K562 (cell line): ENCODE measurements around the gene ZC3H18. TPM values are rescaled to one million over a fixed set of nuclear protein-coding genes. Genes with fewer than 3 reads are reported as not detected.

Experiments used
- ARHGAP35 ChIP-seq: fragments of 450-650 bp; IDR thresholded peaks from 2 replicates; pipeline ENCODE4 v1.6.1; 2018; ENCODE audit not compliant: partially characterized antibody
- ARNT ChIP-seq, 2 experiments: fragments of 450-650 bp; IDR thresholded peaks; 2 replicates each; pipeline ENCODE4 v1.6.1; 2016; ENCODE audit warnings: mild to moderate bottlenecking in 1 of 2
- CBX3 ChIP-seq, 2 experiments: IDR thresholded peaks; 1 replicate in 1 of 2; 2 replicates in 1 of 2; pipeline ENCODE4 v1.6.1; 2012; ENCODE audit warnings: inconsistent platforms in 2 of 2, low read length in 2 of 2, borderline replicate concordance in 1 of 2, control low read depth in 1 of 2
- CBX8 ChIP-seq: fragments of 200-600 bp; sonication (generic); IDR thresholded peaks from 2 replicates; pipeline ENCODE4 v1.6.1; 2012; ENCODE audit warnings: borderline replicate concordance, mixed run types, low read depth, mild to moderate bottlenecking, moderate library complexity, mixed read lengths, low read length, control low read depth, inconsistent platforms; ENCODE audit not compliant: poor library complexity, severe bottlenecking; ENCODE audit errors: extremely low read depth
- CHCHD3 ChIP-seq: fragments of 250-450 bp; sonication (Bioruptor Pico); IDR thresholded peaks from 2 replicates; pipeline ENCODE4 v2.1.2; 2022; ENCODE audit warnings: mild to moderate bottlenecking
- GMEB1 ChIP-seq: fragments of 250-450 bp; sonication (Bioruptor Pico); IDR thresholded peaks from 2 replicates; pipeline ENCODE4 v1.4.0; 2020; ENCODE audit warnings: mild to moderate bottlenecking
- HLTF ChIP-seq: fragments of 450-650 bp; IDR thresholded peaks from 2 replicates; pipeline ENCODE4 v1.6.1; 2016
- KDM4B ChIP-seq, 2 experiments: fragments of 450-650 bp in 1 of 2; sonication (generic) in 1 of 2; IDR thresholded peaks; 2 replicates each; pipeline ENCODE4 v1.6.1; 2016 to 2017; ENCODE audit warnings: borderline replicate concordance in 2 of 2, antibody characterized with exemption in 1 of 2, low read depth in 1 of 2, mild to moderate bottlenecking in 1 of 2
- LARP7 ChIP-seq: fragments of 450-650 bp; IDR thresholded peaks from 2 replicates; pipeline ENCODE4 v1.6.1; 2016
- MYC ChIP-seq, 2 experiments: fragments of 250-450 bp in 1 of 2; sonication (Bioruptor Pico) in 1 of 2; IDR thresholded peaks; 2 replicates each; pipeline versions ENCODE4 v1.5.1 to v1.6.1; 2012 to 2021; ENCODE audit warnings: low read depth in 2 of 2, borderline replicate concordance in 1 of 2, improper control_type of control experiment in 1 of 2, low read length in 1 of 2, mild to moderate bottlenecking in 1 of 2, moderate library complexity in 1 of 2
- PTBP1 ChIP-seq: fragments of 200-400 bp; formaldehyde crosslinking; IDR thresholded peaks from 2 replicates; pipeline ENCODE4 v1.6.1; 2017; ENCODE audit warnings: low read depth, low read length
- RFX1 ChIP-seq: fragments of 450-650 bp; IDR thresholded peaks from 2 replicates; pipeline ENCODE4 v1.6.1; 2016; ENCODE audit warnings: mild to moderate bottlenecking, moderate library complexity
- SOX6 ChIP-seq: fragments of 450-650 bp; IDR thresholded peaks from 2 replicates; pipeline ENCODE4 v1.6.1; 2014; ENCODE audit warnings: mild to moderate bottlenecking
- SREBF2 ChIP-seq: sonication (generic); formaldehyde crosslinking; IDR thresholded peaks from 2 replicates; pipeline ENCODE4 v1.4.0; 2020; ENCODE audit warnings: mild to moderate bottlenecking, missing genetic modification reagents
- SRSF3 ChIP-seq: fragments of 200-400 bp; formaldehyde crosslinking; IDR thresholded peaks from 2 replicates; pipeline ENCODE4 v1.6.1; 2016; ENCODE audit warnings: mild to moderate bottlenecking, low read length, moderate library complexity; ENCODE audit not compliant: insufficient read depth
- SUPT5H ChIP-seq: fragments of 450-650 bp; IDR thresholded peaks from 2 replicates; pipeline ENCODE4 v1.6.1; 2016
- TSC22D4 ChIP-seq: fragments of 450-650 bp; IDR thresholded peaks from 2 replicates; pipeline ENCODE4 v1.6.1; 2016; ENCODE audit warnings: missing genetic modification characterization, missing biosample characterization, control low read depth
- ZBTB17 ChIP-seq: fragments of 450-650 bp; formaldehyde crosslinking; IDR thresholded peaks from 2 replicates; pipeline ENCODE4 v1.4.0; 2020; ENCODE audit warnings: mild to moderate bottlenecking
- ZNF592 ChIP-seq: fragments of 450-650 bp; IDR thresholded peaks from 2 replicates; pipeline ENCODE4 v1.6.1; 2017; ENCODE audit warnings: antibody characterized with exemption, mild to moderate bottlenecking
- ZNF780A ChIP-seq: fragments of 250-450 bp; sonication (Bioruptor Pico); IDR thresholded peaks from 2 replicates; pipeline ENCODE4 v1.5.0; 2021; ENCODE audit warnings: mild to moderate bottlenecking
- polyA plus RNA-seq, 8 experiments: library from polyadenylated mRNA; depleted of rRNA in 4 of 8; stranded (reverse) in 5 of 8; unstranded in 3 of 8; fragments of >200 nt; fragmentation: Nextera tagmentation in 2 of 8; fragmentation: Illumina TruSeq in 1 of 8; extraction: Ambion mirVana in 2 of 8; extraction: Trizol in 1 of 8; gene quantifications; 2 replicates each; pipeline versions ENCODE4 v1.2.1 to v1.2.3, GENCODE V29; 2011 to 2014; ENCODE audit warnings: inconsistent platforms in 1 of 8, missing spikeins in 1 of 8
- total RNA-seq, 7 experiments: library from RNA; depleted of rRNA in 6 of 7; stranded (reverse); fragments of >200 nt in 6 of 7; fragmentation: Illumina TruSeq in 2 of 7; extraction: Trizol in 2 of 7; gene quantifications; 2 replicates each; pipeline versions ENCODE4 v1.2.1 to v1.2.3, GENCODE V29; 2011 to 2021; ENCODE audit warnings: low replicate concordance in 1 of 7

The ZC3H18 gene
- total and polyA plus RNA-seq, 9 of the 15 experiments (the other 6 are each of a cell fraction or from before 2014, with no cell fraction given), result 1.7 to 88.7 (median 26.9) TPM

- TF ChIP-seq ZNF592, result peak; percentile 74
- TF ChIP-seq CBX3 (IDR thresholded peaks at IDR 0.05; ENCODE audit: borderline replicate concordance in 1 of 2, low read length in 2 of 2), result no peak
- TF ChIP-seq PTBP1, result no peak
- TF ChIP-seq ARHGAP35, result no peak
- TF ChIP-seq ZNF780A (CRISPR knock-in tag), result no peak
- no peak for TF ChIP-seq SOX6
- no peak for TF ChIP-seq SUPT5H
- no peak for TF ChIP-seq CBX8
- no peak for TF ChIP-seq TSC22D4
- no peak; the same call in 1 of the 2 replicates for TF ChIP-seq RFX1
- TF ChIP-seq SRSF3, result no peak
- peak; percentile 62 for TF ChIP-seq MYC (IDR thresholded peaks at IDR 0.05; ENCODE audit: low read depth, low read length)
- TF ChIP-seq MYC (CRISPR knock-in tag; IDR thresholded peaks at IDR 0.05; ENCODE audit: borderline replicate concordance, low read depth), result no peak
- TF ChIP-seq KDM4B (IDR thresholded peaks at IDR 0.05; ENCODE audit: borderline replicate concordance in 2 of 2, low read depth in 1 of 2), result no peak
- no peak for TF ChIP-seq SREBF2 (CRISPR knock-in tag)
- TF ChIP-seq GMEB1, result no peak
- no peak for TF ChIP-seq LARP7
- TF ChIP-seq CHCHD3 (CRISPR knock-in tag), result no peak
- no peak for TF ChIP-seq HLTF
- TF ChIP-seq ARNT (IDR thresholded peaks at IDR 0.05), result no peak
- no peak for TF ChIP-seq ZBTB17 (CRISPR knock-in tag)
These were observed 43.9 kb upstream of the ZC3H18 start (continued) for GRCh38 chr16:88526008-88526905.
